Mammary epithelial cell (primary cell): Measurements from ENCODE around the gene RPL10.

Experiments used
- EZH2 ChIP-seq: IDR thresholded peaks from 2 replicates; pipeline ENCODE4 v1.6.1; 2012; ENCODE audit warnings: low read length, inconsistent platforms, borderline replicate concordance
- TF ChIP-seq, protein P1 (sequence below), 2 donors: IDR thresholded peaks in 1 of 2; conservative IDR thresholded peaks in 1 of 2; 2 replicates each; pipeline ENCODE4 v1.5.1; 2011 to 2012; ENCODE audit warnings: inconsistent platforms in 2 of 2, low read length in 2 of 2, mild to moderate bottlenecking in 2 of 2, control low read depth in 1 of 2, low read depth in 1 of 2; ENCODE audit not compliant: insufficient read depth in 1 of 2; ENCODE audit errors: extremely low read depth in 1 of 2

GRCh38 chrX:154401918-154402621 is 3.9 kb downstream of the RPL10 start:
- TF ChIP-seq, protein P1, sequence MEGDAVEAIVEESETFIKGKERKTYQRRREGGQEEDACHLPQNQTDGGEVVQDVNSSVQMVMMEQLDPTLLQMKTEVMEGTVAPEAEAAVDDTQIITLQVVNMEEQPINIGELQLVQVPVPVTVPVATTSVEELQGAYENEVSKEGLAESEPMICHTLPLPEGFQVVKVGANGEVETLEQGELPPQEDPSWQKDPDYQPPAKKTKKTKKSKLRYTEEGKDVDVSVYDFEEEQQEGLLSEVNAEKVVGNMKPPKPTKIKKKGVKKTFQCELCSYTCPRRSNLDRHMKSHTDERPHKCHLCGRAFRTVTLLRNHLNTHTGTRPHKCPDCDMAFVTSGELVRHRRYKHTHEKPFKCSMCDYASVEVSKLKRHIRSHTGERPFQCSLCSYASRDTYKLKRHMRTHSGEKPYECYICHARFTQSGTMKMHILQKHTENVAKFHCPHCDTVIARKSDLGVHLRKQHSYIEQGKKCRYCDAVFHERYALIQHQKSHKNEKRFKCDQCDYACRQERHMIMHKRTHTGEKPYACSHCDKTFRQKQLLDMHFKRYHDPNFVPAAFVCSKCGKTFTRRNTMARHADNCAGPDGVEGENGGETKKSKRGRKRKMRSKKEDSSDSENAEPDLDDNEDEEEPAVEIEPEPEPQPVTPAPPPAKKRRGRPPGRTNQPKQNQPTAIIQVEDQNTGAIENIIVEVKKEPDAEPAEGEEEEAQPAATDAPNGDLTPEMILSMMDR (conservative IDR thresholded peaks at IDR 0.05 in 1 of 2, IDR thresholded peaks at IDR 0.05 in 1 of 2; ENCODE audit: extremely low read depth in 1 of 2, insufficient read depth in 1 of 2, low read depth in 1 of 2, low read length in 2 of 2) = no peak
- TF ChIP-seq EZH2 = no peak
